Panc1 (cell line): ENCODE data around the gene WNK2. TPM values are rescaled to one million over a fixed set of nuclear protein-coding genes. Genes with fewer than 3 reads are reported as not detected.

Experiments used
- ATAC-seq: fragments of 200-7000 bp; cut with Tn5 transposase; 2 replicates; pipeline ENCODE4 v1.9.1; 2020; ENCODE audit warnings: mild to moderate bottlenecking, moderate library complexity
- BruUV-seq: library from RNA; stranded (reverse); fragments of 400-500 nt; replicated peaks from 2 replicates; lab custom pipeline; 2021; lab: Mats Ljungman, UMichigan
- CTCF ChIA-PET: fragments of 300-600 bp; sonication (Branson Sonifier 250); formaldehyde crosslinking; loops from one replicate; lab custom pipeline; 2022; ENCODE audit warnings: antibody characterized with exemption; lab: Charles Lee
- POLR2A ChIA-PET: fragments of 300-600 bp; sonication (Branson Sonifier 250); formaldehyde crosslinking; loops from one replicate; lab custom pipeline; 2022; ENCODE audit warnings: antibody characterized with exemption; lab: Charles Lee
- DNase-seq: peaks from one replicate; pipeline ENCODE4 v3.0.0-alpha.2; 2010; ENCODE audit warnings: low read depth, low spot score
- H3K27ac ChIP-seq: 2 replicates; pipeline ENCODE4 v1.5.1; 2011; ENCODE audit warnings: mild to moderate bottlenecking, low read length, inconsistent platforms
- H3K27me3 ChIP-seq: fragments of 200-500 bp; sonication (Bioruptor generic); 2 replicates; pipeline ENCODE4 v1.6.0; 2014; ENCODE audit warnings: low read length, inconsistent platforms; ENCODE audit not compliant: control insufficient read depth, insufficient read depth
- H3K36me3 ChIP-seq: fragments of 200-500 bp; sonication (Bioruptor generic); 2 replicates; pipeline ENCODE4 v1.5.1; 2014; ENCODE audit warnings: inconsistent platforms, mild to moderate bottlenecking, low read length, moderate library complexity; ENCODE audit not compliant: control insufficient read depth, insufficient read depth
- H3K4me1 ChIP-seq: 2 replicates; pipeline ENCODE4 v1.5.1; 2011; ENCODE audit warnings: inconsistent platforms, mild to moderate bottlenecking, low read length, moderate library complexity; ENCODE audit not compliant: control insufficient read depth, insufficient read depth
- H3K4me3 ChIP-seq, 2 experiments: 2 replicates each; pipeline ENCODE4 v1.5.1; 2011 to 2012; ENCODE audit warnings: low read depth in 2 of 2, low read length in 2 of 2, mild to moderate bottlenecking in 2 of 2, inconsistent platforms in 1 of 2, moderate library complexity in 1 of 2
- H3K9me3 ChIP-seq: fragments of 200-500 bp; sonication (Bioruptor generic); 2 replicates; pipeline ENCODE4 v1.5.1; 2014; ENCODE audit warnings: low read depth, mild to moderate bottlenecking, inconsistent platforms, low read length, moderate library complexity; ENCODE audit not compliant: control insufficient read depth, insufficient read depth
- POLR2AphosphoS5 ChIP-seq: IDR thresholded peaks from 2 replicates; pipeline ENCODE4 v1.6.1; 2012; ENCODE audit warnings: mild to moderate bottlenecking, low read depth, low read length, moderate library complexity
- SIN3A ChIP-seq: IDR thresholded peaks from 2 replicates; pipeline ENCODE4 v1.6.1; 2012; ENCODE audit warnings: low read depth, mild to moderate bottlenecking, low read length, moderate library complexity, borderline replicate concordance; ENCODE audit not compliant: insufficient read depth
- TCF7L2 ChIP-seq: IDR thresholded peaks from 2 replicates; pipeline ENCODE4 v1.6.1; 2011; ENCODE audit warnings: mild to moderate bottlenecking, low read depth, low read length, inconsistent platforms
- in situ Hi-C: cut with HindIII; loops from 2 replicates; pipeline ENCODE4 v1.10.0; 2016; ENCODE audit warnings: low sequenced_read_pairs, low pct_unique_long_range_greater_than_20kb
- intact Hi-C: fragments of 100-400 bp; cut with micrococcal nuclease; formaldehyde crosslinking; loops from one replicate; pipeline ENCODE4 v1.10.0; 2022; ENCODE audit not compliant: unreplicated experiment
- total RNA-seq: library from RNA; stranded (reverse); gene quantifications from one replicate; pipeline ENCODE4 v1.2.1, GENCODE V29; 2021; ENCODE audit not compliant: unreplicated experiment
- TF ChIP-seq, protein P1 (sequence below), 2 experiments: IDR thresholded peaks; 2 replicates each; pipeline ENCODE4 v1.6.1; 2011 to 2012; ENCODE audit warnings: low read depth in 2 of 2, control low read depth in 1 of 2, low read length in 1 of 2, mild to moderate bottlenecking in 1 of 2, moderate library complexity in 1 of 2; ENCODE audit not compliant: insufficient read depth in 1 of 2
- TF ChIP-seq, protein P2 (sequence below): fragments of 450-650 bp; IDR thresholded peaks from 2 replicates; pipeline ENCODE4 v1.5.1; 2017; ENCODE audit warnings: mild to moderate bottlenecking

Gene WNK2
- total RNA-seq, 1 experiment from 2014 or later = 13.7 TPM

DNA sequence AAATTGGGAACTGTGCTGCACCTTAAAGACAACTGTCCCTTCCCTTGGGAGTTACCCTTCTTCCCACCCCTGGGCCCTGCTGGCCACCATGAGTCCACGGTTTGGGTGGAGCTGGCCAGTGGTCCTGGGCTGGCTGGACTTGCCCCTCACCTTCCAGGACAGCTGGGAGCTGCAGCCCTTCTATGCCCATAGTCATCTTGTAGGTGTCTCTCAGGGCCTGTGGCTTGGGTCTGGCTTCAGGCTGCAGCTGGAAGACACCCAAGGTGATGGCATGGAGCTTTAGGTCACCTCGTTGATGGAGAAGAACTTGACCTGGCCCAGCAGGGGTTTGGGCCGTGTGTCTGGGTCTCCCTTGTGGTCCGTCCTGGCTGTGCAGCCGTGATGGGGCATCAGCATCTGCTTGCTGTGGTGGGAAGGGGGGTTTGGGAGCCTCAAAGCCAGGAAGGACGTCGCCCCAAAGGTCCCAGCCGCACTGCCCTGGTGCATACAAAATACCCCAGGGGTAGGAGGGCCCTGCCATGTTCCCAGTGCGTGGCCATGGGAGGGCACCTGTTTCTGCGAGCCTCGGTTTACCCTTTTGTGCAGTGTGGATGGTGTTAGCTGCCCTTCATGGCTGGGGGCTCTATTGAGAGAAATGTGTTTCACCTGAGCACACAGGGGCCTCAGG lies 8.9 kb downstream of the WNK2 start:
- in situ Hi-C loops = no loop called here
- no peak overlapping the region for H3K27ac ChIP-seq

DNA sequence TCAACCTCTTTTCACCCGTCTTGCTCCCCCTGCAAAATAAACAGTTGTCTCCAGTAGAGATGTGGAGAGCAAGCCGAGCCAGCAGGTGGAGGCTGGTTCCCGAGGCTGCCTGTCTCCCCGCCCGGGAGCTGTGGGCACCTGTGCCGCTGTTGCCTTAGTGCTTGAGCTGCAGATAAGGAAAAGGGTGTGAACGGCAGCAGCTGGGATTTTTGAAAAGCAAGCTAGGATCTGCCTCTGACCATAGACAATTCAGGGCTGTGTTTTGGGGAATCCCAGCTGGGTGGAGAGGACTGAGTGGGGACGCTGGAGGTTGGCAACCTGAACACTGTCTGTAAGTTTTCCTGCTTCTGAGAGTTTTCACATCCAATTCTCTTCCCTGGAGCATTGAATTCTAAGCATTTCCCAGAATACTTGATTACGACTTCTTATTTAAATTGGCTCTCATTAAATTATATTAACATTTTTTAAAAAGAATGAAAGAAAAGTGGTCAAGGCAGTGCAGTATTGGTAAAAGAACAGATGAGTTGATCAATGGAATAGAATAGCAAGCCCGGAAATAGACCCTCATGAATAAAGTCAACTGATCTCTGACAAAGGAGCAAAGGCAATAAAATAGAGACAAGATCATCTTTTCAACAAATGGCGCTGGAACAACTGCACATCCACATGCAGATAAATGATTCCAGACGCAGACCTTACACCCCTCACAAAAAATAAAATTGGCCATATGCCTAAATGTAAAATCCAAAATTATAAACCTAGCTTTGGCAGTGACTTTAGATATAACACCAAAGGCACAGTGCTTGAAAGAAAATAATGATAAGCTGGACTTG lies 9.7 kb downstream of the WNK2 start:
- Histone ChIP-seq H3K9me3 (no peaks in the 10 kb centered on the region), H3K4me1 (no peaks in the 10 kb centered on the region), H3K4me3 (no peak overlapping the region), H3K27me3 (no peaks in the 10 kb centered on the region), H3K27ac (no peak overlapping the region), H3K36me3 (no peaks in the 10 kb centered on the region)
- in situ Hi-C loops = no loop called here
- TF ChIP-seq, protein P1, sequence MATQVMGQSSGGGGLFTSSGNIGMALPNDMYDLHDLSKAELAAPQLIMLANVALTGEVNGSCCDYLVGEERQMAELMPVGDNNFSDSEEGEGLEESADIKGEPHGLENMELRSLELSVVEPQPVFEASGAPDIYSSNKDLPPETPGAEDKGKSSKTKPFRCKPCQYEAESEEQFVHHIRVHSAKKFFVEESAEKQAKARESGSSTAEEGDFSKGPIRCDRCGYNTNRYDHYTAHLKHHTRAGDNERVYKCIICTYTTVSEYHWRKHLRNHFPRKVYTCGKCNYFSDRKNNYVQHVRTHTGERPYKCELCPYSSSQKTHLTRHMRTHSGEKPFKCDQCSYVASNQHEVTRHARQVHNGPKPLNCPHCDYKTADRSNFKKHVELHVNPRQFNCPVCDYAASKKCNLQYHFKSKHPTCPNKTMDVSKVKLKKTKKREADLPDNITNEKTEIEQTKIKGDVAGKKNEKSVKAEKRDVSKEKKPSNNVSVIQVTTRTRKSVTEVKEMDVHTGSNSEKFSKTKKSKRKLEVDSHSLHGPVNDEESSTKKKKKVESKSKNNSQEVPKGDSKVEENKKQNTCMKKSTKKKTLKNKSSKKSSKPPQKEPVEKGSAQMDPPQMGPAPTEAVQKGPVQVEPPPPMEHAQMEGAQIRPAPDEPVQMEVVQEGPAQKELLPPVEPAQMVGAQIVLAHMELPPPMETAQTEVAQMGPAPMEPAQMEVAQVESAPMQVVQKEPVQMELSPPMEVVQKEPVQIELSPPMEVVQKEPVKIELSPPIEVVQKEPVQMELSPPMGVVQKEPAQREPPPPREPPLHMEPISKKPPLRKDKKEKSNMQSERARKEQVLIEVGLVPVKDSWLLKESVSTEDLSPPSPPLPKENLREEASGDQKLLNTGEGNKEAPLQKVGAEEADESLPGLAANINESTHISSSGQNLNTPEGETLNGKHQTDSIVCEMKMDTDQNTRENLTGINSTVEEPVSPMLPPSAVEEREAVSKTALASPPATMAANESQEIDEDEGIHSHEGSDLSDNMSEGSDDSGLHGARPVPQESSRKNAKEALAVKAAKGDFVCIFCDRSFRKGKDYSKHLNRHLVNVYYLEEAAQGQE (IDR thresholded peaks at IDR 0.05; ENCODE audit: insufficient read depth in 1 of 2, low read depth in 2 of 2, low read length in 1 of 2) = no peak
- TF ChIP-seq, protein P2, sequence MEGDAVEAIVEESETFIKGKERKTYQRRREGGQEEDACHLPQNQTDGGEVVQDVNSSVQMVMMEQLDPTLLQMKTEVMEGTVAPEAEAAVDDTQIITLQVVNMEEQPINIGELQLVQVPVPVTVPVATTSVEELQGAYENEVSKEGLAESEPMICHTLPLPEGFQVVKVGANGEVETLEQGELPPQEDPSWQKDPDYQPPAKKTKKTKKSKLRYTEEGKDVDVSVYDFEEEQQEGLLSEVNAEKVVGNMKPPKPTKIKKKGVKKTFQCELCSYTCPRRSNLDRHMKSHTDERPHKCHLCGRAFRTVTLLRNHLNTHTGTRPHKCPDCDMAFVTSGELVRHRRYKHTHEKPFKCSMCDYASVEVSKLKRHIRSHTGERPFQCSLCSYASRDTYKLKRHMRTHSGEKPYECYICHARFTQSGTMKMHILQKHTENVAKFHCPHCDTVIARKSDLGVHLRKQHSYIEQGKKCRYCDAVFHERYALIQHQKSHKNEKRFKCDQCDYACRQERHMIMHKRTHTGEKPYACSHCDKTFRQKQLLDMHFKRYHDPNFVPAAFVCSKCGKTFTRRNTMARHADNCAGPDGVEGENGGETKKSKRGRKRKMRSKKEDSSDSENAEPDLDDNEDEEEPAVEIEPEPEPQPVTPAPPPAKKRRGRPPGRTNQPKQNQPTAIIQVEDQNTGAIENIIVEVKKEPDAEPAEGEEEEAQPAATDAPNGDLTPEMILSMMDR = no peak
- TF ChIP-seq POLR2AphosphoS5 = no peak
- TF ChIP-seq SIN3A = no peak
- no peak for TF ChIP-seq TCF7L2
- intact Hi-C loops = no loop called here
- no TSS peak for BruUV-seq
- DNase-seq (no peak), ATAC-seq (no peak)
- CTCF ChIA-PET = no interaction called here
- POLR2A ChIA-PET = no interaction called here

More for the DNA sequence above, 8.9 kb downstream of the WNK2 start:
- Histone ChIP-seq H3K9me3 (no peaks in the 10 kb centered on the region), H3K4me1 (no peaks in the 10 kb centered on the region; the same call in 1 of the 2 replicates), H3K4me3 (no peak overlapping the region), H3K27me3 (no peaks in the 10 kb centered on the region), H3K36me3 (no peaks in the 10 kb centered on the region)
- BruUV-seq = no TSS peak
- ChIA-PET POLR2A (no interaction called here), CTCF (no interaction called here)
- intact Hi-C loops = no loop called here
- ATAC-seq (no peak), DNase-seq (no peak)
- TF ChIP-seq, protein P2 = no peak
- TF ChIP-seq POLR2AphosphoS5 (no peak), SIN3A (no peak), TCF7L2 (no peak)
- TF ChIP-seq, protein P1 (IDR thresholded peaks at IDR 0.05; ENCODE audit: insufficient read depth in 1 of 2, low read depth in 2 of 2, low read length in 1 of 2) = no peak
